Activated B cell treated with CpG ODN at 0.5 μM for 24 hours (primary cell): ENCODE measurements around the gene KCNS3. TPM values are rescaled to one million over a fixed set of nuclear protein-coding genes. Genes with fewer than 3 reads are reported as not detected.

Experiments used
- ATAC-seq: fragments of 200-7000 bp; cut with Tn5 transposase; one replicate; pipeline ENCODE4 v1.10.0; 2021; ENCODE audit warnings: low read depth, mild to moderate bottlenecking, moderate library complexity
- CTCF ChIA-PET: fragments of 350-600 bp; sonication (Branson Sonifier 250); formaldehyde crosslinking; loops from one replicate; lab custom pipeline; 2021; ENCODE audit warnings: antibody characterized with exemption; lab: Charles Lee
- POLR2A ChIA-PET: fragments of 350-600 bp; sonication (Branson Sonifier 250); formaldehyde crosslinking; loops from one replicate; lab custom pipeline; 2021; ENCODE audit warnings: antibody characterized with exemption; lab: Charles Lee
- DNase-seq: peaks from one replicate; pipeline ENCODE4 v3.0.0; 2022
- H3K27ac Mint-ChIP-seq: one replicate; pipeline ENCODE4 v1.8.0; 2020; ENCODE audit warnings: mixed read lengths
- H3K27me3 Mint-ChIP-seq: one replicate; pipeline ENCODE4 v1.8.0; 2021; ENCODE audit warnings: mixed read lengths
- H3K36me3 Mint-ChIP-seq: one replicate; pipeline ENCODE4 v1.8.0; 2021; ENCODE audit warnings: low read depth, mixed read lengths
- H3K4me1 Mint-ChIP-seq: one replicate; pipeline ENCODE4 v1.8.0; 2021; ENCODE audit warnings: mixed read lengths
- H3K4me3 Mint-ChIP-seq: one replicate; pipeline ENCODE4 v1.8.0; 2020; ENCODE audit warnings: mild to moderate bottlenecking, mixed read lengths
- H3K9me3 Mint-ChIP-seq: one replicate; pipeline ENCODE4 v1.8.0; 2020; ENCODE audit warnings: mixed read lengths
- CTCF ChIP-seq: fragments of 200-600 bp; IDR thresholded peaks from one replicate; pipeline ENCODE4 v1.8.0; 2022; ENCODE audit warnings: antibody characterized with exemption, mild to moderate bottlenecking
- intact Hi-C: fragments of 100-400 bp; cut with micrococcal nuclease; formaldehyde crosslinking; loops from one replicate; pipeline ENCODE4 v1.15.1; 2024
- total RNA-seq: library from RNA; stranded (reverse); gene quantifications from 2 replicates; pipeline ENCODE4 v1.2.3, GENCODE V29; 2022

The KCNS3 gene
- total RNA-seq, 1 donor from 2014 or later: 1.5 TPM

GRCh38 chr2:17873021-17873420, 5.4 kb upstream of the KCNS3 start:
- H3K27me3 Mint-ChIP-seq: peaks cover 50% of the 10 kb centered on the region
- no peak for ATAC-seq

GRCh38 chr2:17876590-17876989, 1.9 kb upstream of the KCNS3 start:
- Mint-ChIP-seq H3K4me1 (peaks cover 27% of the 10 kb centered on the region), H3K9me3 (no peaks in the 10 kb centered on the region), H3K4me3 (peak overlapping the region; percentile 90), H3K27me3 (peaks cover 55% of the 10 kb centered on the region), H3K27ac (no peak overlapping the region), H3K36me3 (no peaks in the 10 kb centered on the region)
- CTCF ChIA-PET: no interaction called here
- TF ChIP-seq CTCF: no peak
- DNase-seq: no peak
- no peak for ATAC-seq
- intact Hi-C loops: loop anchor here (5.0 kb wide), 1 partner anchor 36 kb away; no protein-coding TSS in a partner anchor
- POLR2A ChIA-PET: no interaction called here

More at GRCh38 chr2:17873021-17873420, 5.4 kb upstream of the KCNS3 start:
- no peak for DNase-seq
- ChIA-PET POLR2A (no interaction called here), CTCF (no interaction called here)
- Mint-ChIP-seq H3K36me3 (no peaks in the 10 kb centered on the region), H3K4me3 (no peak overlapping the region), H3K9me3 (no peaks in the 10 kb centered on the region), H3K4me1 (peaks cover 12% of the 10 kb centered on the region), H3K27ac (no peak overlapping the region)
- intact Hi-C loops: no loop called here
- TF ChIP-seq CTCF: no peak

GRCh38 chr2:17877811-17878280, 621 bp upstream of the KCNS3 start:
- Mint-ChIP-seq H3K4me3 (peak overlapping the region; percentile 90), H3K9me3 (no peaks in the 10 kb centered on the region), H3K27ac (peak overlapping the region; percentile 43), H3K4me1 (peaks cover 27% of the 10 kb centered on the region), H3K27me3 (peaks cover 56% of the 10 kb centered on the region), H3K36me3 (no peaks in the 10 kb centered on the region)
- DNase-seq (peak; percentile 20), ATAC-seq (peak; percentile 34)
- ChIA-PET POLR2A (interaction anchor here (1.6 kb wide), 1 partner anchor 124 kb away, joined by 5 read pairs; the partner anchor contains the start of genes GEN1 and SMC6), CTCF (no interaction called here)
- intact Hi-C loops: loop anchor here (5.0 kb wide), 1 partner anchor 34 kb away; no protein-coding TSS in a partner anchor
- no peak for TF ChIP-seq CTCF

- DNase-seq: peak; percentile 30
- peak overlapping the region; percentile 88 for H3K4me3 Mint-ChIP-seq
- peaks cover 27% of the 10 kb centered on the region for H3K4me1 Mint-ChIP-seq
- H3K9me3 Mint-ChIP-seq: peaks cover 3% of the 10 kb centered on the region
- intact Hi-C loops: loop anchor here (5.0 kb wide), 1 partner anchor 33 kb away; no protein-coding TSS in a partner anchor
- peaks cover 49% of the 10 kb centered on the region for H3K27me3 Mint-ChIP-seq
- CTCF ChIA-PET: no interaction called here
- TF ChIP-seq CTCF: no peak
- H3K27ac Mint-ChIP-seq: no peak overlapping the region
- no peaks in the 10 kb centered on the region for H3K36me3 Mint-ChIP-seq
- ATAC-seq: peak; percentile 29
- POLR2A ChIA-PET: interaction anchor here (1.6 kb wide), 1 partner anchor 126 kb away, joined by 5 read pairs; the partner anchor contains the start of genes GEN1 and SMC6
Observed at GRCh38 chr2:17879137-17879912, 858 bp downstream of the KCNS3 start.

GRCh38 chr2:17879913-17880274, 1.4 kb downstream of the KCNS3 start:
- Mint-ChIP-seq H3K36me3 (no peaks in the 10 kb centered on the region), H3K9me3 (peaks cover 3% of the 10 kb centered on the region), H3K4me1 (peaks cover 27% of the 10 kb centered on the region), H3K27me3 (peaks cover 47% of the 10 kb centered on the region), H3K27ac (no peak overlapping the region), H3K4me3 (peak overlapping the region; percentile 52)
- ChIA-PET POLR2A (no interaction called here), CTCF (no interaction called here)
- DNase-seq (no peak), ATAC-seq (no peak)
- intact Hi-C loops: loop anchor here (5.0 kb wide), 1 partner anchor 32 kb away; no protein-coding TSS in a partner anchor
- TF ChIP-seq CTCF: no peak
